RWPE1 (cell line): ENCODE data around the gene HOXC10.
A peak's percentile ranks its signal among the peaks of the same experiment; 100 is the strongest.

Source experiments
- CTCF ChIA-PET: fragments of 350-600 bp; sonication (Branson Sonifier 250); formaldehyde crosslinking; extraction: SDS; loops from one replicate; lab custom pipeline; 2021; lab: Yijun Ruan, JAX
- POLR2A ChIA-PET: fragments of 400-600 bp; formaldehyde crosslinking; extraction: SDS; loops from one replicate; lab custom pipeline; 2020; ENCODE audit warnings: antibody characterized with exemption; ENCODE audit not compliant: low non-redundant PET; lab: Yijun Ruan, JAX
- DNase-seq: peaks from one replicate; pipeline ENCODE4 v3.0.0; 2012; ENCODE audit warnings: low spot score
- H3K27ac ChIP-seq: fragments of 450-650 bp; 2 replicates; pipeline ENCODE4 v1.5.1; 2017
- TF ChIP-seq, protein P1 (sequence below): fragments of 450-650 bp; conservative IDR thresholded peaks from 2 replicates; pipeline ENCODE4 v1.5.1; 2017; ENCODE audit warnings: low read depth, mild to moderate bottlenecking

Gene HOXC10

DNA sequence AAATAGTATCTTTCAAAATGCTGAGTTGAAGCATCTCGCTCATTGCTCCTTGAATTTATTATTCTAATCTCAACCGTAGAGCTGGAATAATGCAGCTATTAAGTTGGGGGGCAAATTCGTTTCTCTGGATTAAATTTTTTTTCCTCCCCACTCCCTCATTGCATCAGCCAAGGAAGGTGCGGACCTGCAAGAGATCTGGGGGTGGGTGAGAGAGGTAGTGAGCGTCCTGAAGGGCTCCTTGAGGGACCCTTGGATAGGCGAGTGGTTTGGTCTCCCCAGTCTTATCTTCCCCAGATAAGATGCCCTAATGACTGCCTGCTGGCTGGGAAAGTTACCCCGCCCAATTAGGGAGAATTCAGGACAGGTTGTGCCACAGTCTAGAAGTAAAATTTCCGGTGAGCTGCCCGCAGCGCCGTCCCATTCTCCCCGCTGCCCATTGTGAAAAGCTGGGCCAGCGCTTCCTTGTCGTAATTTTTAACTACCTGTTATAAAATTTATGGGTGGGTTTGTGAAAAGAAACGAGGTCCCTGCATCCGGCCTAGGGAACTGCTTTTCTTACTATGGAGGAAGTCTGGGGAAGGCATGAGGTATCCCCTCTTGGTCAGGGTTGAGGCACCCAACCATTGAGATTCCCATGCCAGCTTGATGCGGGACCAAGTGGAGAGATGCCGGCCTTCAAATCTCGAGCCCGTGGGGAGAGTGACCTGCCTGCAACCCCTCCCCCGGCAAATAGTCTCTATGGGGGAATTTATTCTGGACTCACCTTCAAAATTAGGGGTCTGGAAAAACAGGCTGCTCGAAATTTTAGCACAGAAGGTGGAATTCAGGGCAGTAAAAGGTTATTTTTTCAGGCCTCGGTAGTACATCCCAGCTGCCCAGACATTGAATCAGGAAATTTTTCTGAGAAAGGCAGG lies 30.3 kb downstream of the HOXC10 start:
- TF ChIP-seq, protein P1, sequence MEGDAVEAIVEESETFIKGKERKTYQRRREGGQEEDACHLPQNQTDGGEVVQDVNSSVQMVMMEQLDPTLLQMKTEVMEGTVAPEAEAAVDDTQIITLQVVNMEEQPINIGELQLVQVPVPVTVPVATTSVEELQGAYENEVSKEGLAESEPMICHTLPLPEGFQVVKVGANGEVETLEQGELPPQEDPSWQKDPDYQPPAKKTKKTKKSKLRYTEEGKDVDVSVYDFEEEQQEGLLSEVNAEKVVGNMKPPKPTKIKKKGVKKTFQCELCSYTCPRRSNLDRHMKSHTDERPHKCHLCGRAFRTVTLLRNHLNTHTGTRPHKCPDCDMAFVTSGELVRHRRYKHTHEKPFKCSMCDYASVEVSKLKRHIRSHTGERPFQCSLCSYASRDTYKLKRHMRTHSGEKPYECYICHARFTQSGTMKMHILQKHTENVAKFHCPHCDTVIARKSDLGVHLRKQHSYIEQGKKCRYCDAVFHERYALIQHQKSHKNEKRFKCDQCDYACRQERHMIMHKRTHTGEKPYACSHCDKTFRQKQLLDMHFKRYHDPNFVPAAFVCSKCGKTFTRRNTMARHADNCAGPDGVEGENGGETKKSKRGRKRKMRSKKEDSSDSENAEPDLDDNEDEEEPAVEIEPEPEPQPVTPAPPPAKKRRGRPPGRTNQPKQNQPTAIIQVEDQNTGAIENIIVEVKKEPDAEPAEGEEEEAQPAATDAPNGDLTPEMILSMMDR: no peak
- ChIA-PET POLR2A (no interaction called here), CTCF (interaction anchor here (0.5 to 2.6 kb wide), 3 partner anchors 9 to 17 kb away, joined by 3 to 15 read pairs (median 3); no protein-coding TSS in a partner anchor)
- H3K27ac ChIP-seq: no peak overlapping the region
- no peak for DNase-seq

DNA sequence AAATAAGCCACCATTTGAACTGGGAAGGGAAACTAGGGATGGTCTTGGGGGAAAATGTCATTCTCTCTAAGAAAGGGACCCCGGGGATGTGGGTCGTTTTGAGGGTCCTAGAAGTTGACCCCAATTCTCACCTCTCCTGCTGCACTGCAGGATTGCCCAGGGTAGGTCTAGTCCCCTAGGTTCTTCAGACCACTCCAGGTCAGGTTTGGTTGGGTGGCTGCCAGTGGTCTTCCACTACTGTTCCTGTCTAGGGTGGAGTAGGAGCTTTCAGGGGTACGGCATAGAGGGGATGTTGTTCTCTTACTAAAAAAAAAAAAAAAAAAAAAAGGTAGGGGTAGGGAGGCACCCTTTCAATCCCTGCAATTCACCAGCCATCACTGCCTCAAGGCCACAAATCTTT lies 31.1 kb downstream of the HOXC10 start:
- POLR2A ChIA-PET: no interaction called here

DNA sequence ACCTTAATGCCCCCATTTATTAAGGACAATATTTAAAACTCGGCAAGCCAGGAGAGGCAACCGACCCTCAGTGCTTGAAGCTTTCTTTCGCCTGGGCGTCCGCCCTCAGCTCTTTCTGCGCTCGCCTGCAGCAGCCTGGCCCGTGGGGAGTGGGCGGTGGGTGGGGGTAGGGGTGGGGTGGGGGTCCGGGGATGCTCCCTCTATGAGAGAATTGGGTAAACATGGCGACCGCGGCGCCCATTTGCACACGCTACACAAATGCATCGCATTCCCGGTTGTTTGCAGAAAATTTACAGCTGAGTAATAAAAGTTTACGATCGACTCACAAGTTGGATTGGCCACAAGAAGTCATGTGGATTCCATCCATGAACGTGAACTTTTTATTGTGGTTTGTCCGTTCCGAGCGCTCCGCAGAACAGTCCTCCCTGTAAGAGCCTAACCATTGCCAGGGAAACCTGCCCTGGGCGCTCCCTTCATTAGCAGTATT lies 31.6 kb downstream of the HOXC10 start:
- CTCF ChIA-PET: interaction anchor here (0.6 to 2.6 kb wide), 10 partner anchors 9 to 354 kb away, joined by 3 to 15 read pairs (median 4); partner anchors contain the start of gene HOXC10
- TF ChIP-seq, protein P1: no peak
- DNase-seq: peak; percentile 72
- POLR2A ChIA-PET: interaction anchor here (0.5 kb wide), 1 partner anchor 263 kb away, joined by 3 read pairs; no protein-coding TSS in a partner anchor
- H3K27ac ChIP-seq: peak overlapping the region; percentile 64

More for the DNA sequence above, 31.1 kb downstream of the HOXC10 start:
- peak overlapping the region; percentile 64 for H3K27ac ChIP-seq
- no peak for DNase-seq
- CTCF ChIA-PET: interaction anchor here (0.7 to 2.6 kb wide), 6 partner anchors 9 to 354 kb away, joined by 3 to 15 read pairs (median 5); partner anchors contain the start of gene HOXC10
- TF ChIP-seq, protein P1: no peak

DNA sequence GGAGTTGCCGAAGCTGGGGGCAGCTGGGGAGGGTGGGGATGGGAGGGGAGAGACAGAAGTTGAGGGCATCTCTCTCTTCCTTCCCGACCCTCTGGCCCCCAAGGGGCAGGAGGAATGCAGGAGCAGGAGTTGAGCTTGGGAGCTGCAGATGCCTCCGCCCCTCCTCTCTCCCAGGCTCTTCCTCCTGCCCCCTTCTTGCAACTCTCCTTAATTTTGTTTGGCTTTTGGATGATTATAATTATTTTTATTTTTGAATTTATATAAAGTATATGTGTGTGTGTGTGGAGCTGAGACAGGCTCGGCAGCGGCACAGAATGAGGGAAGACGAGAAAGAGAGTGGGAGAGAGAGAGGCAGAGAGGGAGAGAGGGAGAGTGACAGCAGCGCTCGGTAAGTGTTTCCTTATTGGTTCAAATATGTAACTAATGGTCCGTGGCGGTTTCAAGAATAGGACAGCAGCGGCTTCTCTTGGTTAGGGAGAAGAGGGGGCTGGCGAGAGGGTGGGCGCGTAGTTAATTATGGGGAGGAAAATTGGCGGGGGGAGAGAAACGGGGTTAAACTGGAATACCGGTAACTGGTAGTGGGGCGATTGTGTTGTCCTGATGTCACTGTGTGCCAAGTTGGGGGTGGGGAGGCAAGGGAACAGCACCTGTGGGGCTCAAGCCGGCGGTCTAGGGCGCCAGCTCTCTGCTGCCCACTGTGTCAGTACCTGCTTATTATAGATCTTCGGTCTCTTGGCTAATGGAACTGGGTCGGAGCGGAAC lies 32.3 kb downstream of the HOXC10 start:
- peak; percentile 59 for DNase-seq
- ChIA-PET CTCF (interaction anchor here (0.6 to 2.6 kb wide), 11 partner anchors 8 to 315 kb away, joined by 3 to 15 read pairs (median 4); partner anchors contain the start of genes HOXC10, HOXC5 and HOXC8), POLR2A (interaction anchor here (0.5 to 0.7 kb wide), 3 partner anchors 20 to 382 kb away, joined by 3 to 10 read pairs (median 6); no protein-coding TSS in a partner anchor)
- TF ChIP-seq, protein P1: no peak
- H3K27ac ChIP-seq: peak overlapping the region; percentile 64

DNA sequence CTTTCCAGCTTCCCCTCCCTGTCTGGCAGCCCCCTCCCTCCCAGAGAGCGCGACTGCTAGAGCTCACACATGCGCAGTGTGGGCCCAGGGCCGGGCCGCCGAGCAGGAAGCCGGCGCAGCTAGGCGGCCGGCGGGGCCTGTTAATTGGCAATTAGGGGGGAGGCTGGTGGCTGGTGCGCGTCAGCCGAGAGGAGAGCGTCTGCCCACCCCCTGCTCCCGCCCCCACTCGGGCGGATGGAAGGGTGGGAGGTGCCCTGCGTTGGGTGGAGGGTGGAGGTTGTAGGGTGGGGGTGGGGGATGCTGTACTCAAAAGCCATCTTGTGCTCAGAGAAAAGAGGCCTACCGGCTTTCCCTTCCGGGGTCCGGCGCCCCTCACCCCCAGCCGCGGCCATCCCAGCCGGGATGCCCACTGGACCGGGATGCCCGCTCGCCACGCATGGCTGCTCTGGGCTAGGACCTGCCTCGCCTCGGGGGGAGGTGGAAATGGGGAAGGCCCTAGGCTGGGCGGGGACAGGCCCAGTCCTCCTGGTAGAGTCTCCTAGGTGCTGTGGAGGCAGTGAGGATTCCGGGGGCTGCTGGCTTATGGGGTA lies 33.0 kb downstream of the HOXC10 start:
- DNase-seq: peak; percentile 95
- H3K27ac ChIP-seq: peak overlapping the region; percentile 64
- ChIA-PET POLR2A (interaction anchor here (0.6 to 0.7 kb wide), 3 partner anchors 21 to 382 kb away, joined by 3 to 10 read pairs (median 6); no protein-coding TSS in a partner anchor), CTCF (interaction anchor here (0.8 to 2.6 kb wide), 5 partner anchors 9 to 183 kb away, joined by 4 to 15 read pairs (median 6); partner anchors contain the start of genes HOXC5 and HOXC8)
- TF ChIP-seq, protein P1: no peak
